Measurements from ENCODE around the gene KRTAP4-2.

DNA sequence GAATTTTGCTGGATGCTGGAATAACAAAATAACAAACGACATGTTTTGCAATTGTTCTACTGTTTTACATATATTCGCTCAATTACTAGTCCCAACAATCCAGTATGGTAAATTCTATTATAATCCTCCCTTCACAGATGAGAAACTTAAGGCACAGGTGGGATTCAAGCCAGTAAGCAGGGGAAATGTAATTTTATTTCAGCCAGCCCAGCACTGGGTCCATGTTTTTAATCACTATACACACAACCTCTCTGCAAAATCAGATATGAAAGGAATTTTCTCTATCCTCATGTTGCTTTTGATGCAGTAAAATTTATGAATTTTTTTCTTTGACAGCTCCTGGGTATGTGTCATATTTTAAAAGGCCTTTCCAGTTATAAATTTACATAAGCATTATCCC lies 32.8 kb downstream of the KRTAP4-2 start:
- no peak for TF ChIP-seq YY1 (IDR thresholded peaks at IDR 0.05; ENCODE audit: insufficient read depth, insufficient read length)
- no peak for TF ChIP-seq ZNF274 (IDR thresholded peaks at IDR 0.05; ENCODE audit: low read depth, low read length)
